HepG2 (cell line): Measurements from ENCODE around the gene PDIA2. TPM values are rescaled to one million over a fixed set of nuclear protein-coding genes. Genes with fewer than 3 reads are reported as not detected.
A peak's percentile ranks its signal among the peaks of the same experiment; 100 is the strongest.

Experiments
- ATAC-seq: fragments of 200-7000 bp; cut with Tn5 transposase; 3 replicates; pipeline ENCODE4 v1.9.1; 2020; ENCODE audit warnings: mild to moderate bottlenecking, moderate library complexity
- BruUV-seq: library from RNA; stranded (reverse); fragments of 400-500 nt; replicated peaks from 2 replicates; lab custom pipeline; 2021; lab: Mats Ljungman, UMichigan
- CTCF ChIA-PET: fragments of 300-600 bp; formaldehyde crosslinking; extraction: SDS; loops from one replicate; lab custom pipeline; 2021; ENCODE audit warnings: low total read pairs, inconsistent platforms, low intra/inter-chr PET ratio; lab: Yijun Ruan, JAX
- POLR2A ChIA-PET: fragments of 350-600 bp; sonication (Branson Sonifier 250); formaldehyde crosslinking; loops from one replicate; lab custom pipeline; 2020; ENCODE audit warnings: antibody characterized with exemption, inconsistent platforms; lab: Yijun Ruan, JAX
- DNase-seq: peaks from one replicate; pipeline ENCODE4 v3.0.0-alpha.2; 2015; ENCODE audit warnings: low spot score
- FAIRE-seq: peaks from 3 replicates; lab custom pipeline; 2011; peaks lifted over from hg19 to GRCh38; lab: Jason Lieb, UNC
- H2AFZ ChIP-seq: one replicate; pipeline ENCODE4 v1.6.1; 2011; ENCODE audit warnings: low read length, inconsistent platforms
- H3K27ac ChIP-seq: fragments of 300-600 bp; 3 replicates; pipeline ENCODE4 v1.8.0; 2011; ENCODE audit warnings: mixed run types, mild to moderate bottlenecking, mixed read lengths, low read length, inconsistent platforms; ENCODE audit not compliant: insufficient read depth; ENCODE audit errors: extremely low read length
- H3K27me3 ChIP-seq, 2 experiments: fragments of 200-600 bp in 1 of 2; 2 replicates in 1 of 2; 3 replicates in 1 of 2; pipeline versions ENCODE4 v1.6.0 to v1.8.0; 2011; ENCODE audit warnings: low read length in 2 of 2, mild to moderate bottlenecking in 2 of 2, moderate library complexity in 2 of 2, inconsistent platforms in 1 of 2; ENCODE audit not compliant: insufficient read depth in 2 of 2, control insufficient read depth in 1 of 2
- H3K36me3 ChIP-seq, 2 experiments: fragments of 200-600 bp in 1 of 2; replicated peaks in 1 of 2; 2 replicates in 1 of 2; 3 replicates in 1 of 2; pipeline versions ENCODE4 v1.5.1 to v1.8.0; 2011; ENCODE audit warnings: low read length in 2 of 2, inconsistent platforms in 1 of 2; ENCODE audit not compliant: insufficient read depth in 2 of 2, control insufficient read depth in 1 of 2
- H3K4me1 ChIP-seq: 2 replicates; pipeline ENCODE4 v1.5.1; 2012; ENCODE audit warnings: low read length, inconsistent platforms; ENCODE audit not compliant: insufficient read depth
- H3K4me2 ChIP-seq: 2 replicates; pipeline ENCODE4 v1.6.0; 2011; ENCODE audit warnings: low read depth, low read length, inconsistent platforms
- H3K4me3 ChIP-seq, 3 experiments: fragments of 200-600 bp in 1 of 3; sonication (generic), shearing (Covaris generic) in 1 of 3; replicated peaks in 1 of 3; 2 replicates each; pipeline ENCODE4 v1.5.1; 2011 to 2016; ENCODE audit warnings: low read length in 3 of 3, inconsistent platforms in 2 of 3, low read depth in 2 of 3, mild to moderate bottlenecking in 2 of 3, control low read depth in 1 of 3, mixed read lengths in 1 of 3; ENCODE audit not compliant: insufficient read depth in 1 of 3
- H3K79me2 ChIP-seq: one replicate; pipeline ENCODE4 v1.6.1; 2011; ENCODE audit warnings: low read length, inconsistent platforms; ENCODE audit not compliant: insufficient read depth
- H3K9ac ChIP-seq: 2 replicates; pipeline ENCODE4 v1.6.0; 2011; ENCODE audit warnings: mild to moderate bottlenecking, low read depth, low read length, inconsistent platforms; ENCODE audit not compliant: insufficient read depth
- H3K9me3 ChIP-seq: 2 replicates; pipeline ENCODE4 v1.5.1; 2012; ENCODE audit warnings: mild to moderate bottlenecking, low read length
- H4K20me1 ChIP-seq: 2 replicates; pipeline ENCODE4 v1.6.0; 2011; ENCODE audit warnings: inconsistent platforms, mild to moderate bottlenecking, low read length, moderate library complexity; ENCODE audit not compliant: insufficient read depth
- AGO2 ChIP-seq: fragments of 200-400 bp; formaldehyde crosslinking; optimal IDR thresholded peaks from 2 replicates; pipeline ENCODE3; 2017; ENCODE audit warnings: mild to moderate bottlenecking, low read depth, low read length, moderate library complexity
- KAT8 ChIP-seq: IDR thresholded peaks from 2 replicates; pipeline ENCODE4 v1.6.1; 2016; ENCODE audit warnings: missing genetic modification reagents, missing compliant biosample characterization
- KDM3A ChIP-seq: IDR thresholded peaks from 2 replicates; pipeline ENCODE4 v1.6.1; 2018; ENCODE audit warnings: low read depth, missing compliant biosample characterization
- NFATC3 ChIP-seq: sonication (generic); formaldehyde crosslinking; IDR thresholded peaks from 2 replicates; pipeline ENCODE4 v1.5.1; 2020; ENCODE audit warnings: mild to moderate bottlenecking, missing genetic modification reagents
- NR2F2 ChIP-seq: IDR thresholded peaks from 2 replicates; pipeline ENCODE4 v1.6.1; 2012; ENCODE audit warnings: low read depth, inconsistent platforms, borderline replicate concordance
- ZNF256 ChIP-seq: sonication (generic); formaldehyde crosslinking; conservative IDR thresholded peaks from 2 replicates; pipeline ENCODE4 v1.4.0; 2020; ENCODE audit warnings: missing genetic modification reagents
- ZNF44 ChIP-seq: sonication (generic); formaldehyde crosslinking; IDR thresholded peaks from 2 replicates; pipeline ENCODE4 v1.5.1; 2020; ENCODE audit warnings: mild to moderate bottlenecking, missing genetic modification reagents
- WGBS: methylation state at CpG from one replicate; pipeline ENCODE4 v1.1.6; 2017; ENCODE audit warnings: low lambda C conversion rate; 5-methylcytosine and 5-hydroxymethylcytosine counted together
- in situ Hi-C: cut with HindIII; loops from 2 replicates; pipeline ENCODE4 v1.10.0; 2017; ENCODE audit warnings: low pct_unique_long_range_greater_than_20kb; ENCODE audit not compliant: extremely low pct_ligation_motif_present
- intact Hi-C: fragments of 100-400 bp; cut with micrococcal nuclease; formaldehyde crosslinking; loops from one replicate; pipeline ENCODE4 v1.10.0; 2022; ENCODE audit not compliant: unreplicated experiment
- polyA plus RNA-seq, 8 experiments: library from polyadenylated mRNA; depleted of rRNA in 3 of 8; stranded (reverse) in 7 of 8; unstranded in 1 of 8; fragments of >200 nt; fragmentation: Illumina TruSeq in 4 of 8; extraction: Trizol in 4 of 8; gene quantifications; 2 replicates each; pipeline versions ENCODE4 v1.2.1 to v1.2.3, GENCODE V29; 2011 to 2016; ENCODE audit warnings: low read depth in 4 of 8, missing spikeins in 1 of 8, mixed read lengths in 1 of 8; ENCODE audit not compliant: insufficient read depth in 1 of 8
- total RNA-seq, 5 experiments: library from RNA; depleted of rRNA; stranded (reverse); fragments of >200 nt; fragmentation: Illumina TruSeq; extraction: Trizol; gene quantifications; 2 replicates each; pipeline ENCODE4 v1.2.3, GENCODE V29; 2016; ENCODE audit warnings: low read depth in 1 of 5
- TF ChIP-seq, protein P1 (sequence below): sonication (generic); formaldehyde crosslinking; IDR thresholded peaks from 2 replicates; pipeline ENCODE4 v1.4.0; 2020; ENCODE audit warnings: mild to moderate bottlenecking, missing genetic modification reagents
- TF ChIP-seq, protein P2 (sequence below): sonication (generic); formaldehyde crosslinking; IDR thresholded peaks from 2 replicates; pipeline ENCODE4 v1.4.0; 2020; ENCODE audit warnings: missing genetic modification reagents, mild to moderate bottlenecking, borderline replicate concordance

PDIA2 gene
- total and polyA plus RNA-seq, 2 of the 13 experiments (the other 11 are each of a cell fraction or from before 2014, with no cell fraction given): 0.35 to 1.9 TPM

DNA sequence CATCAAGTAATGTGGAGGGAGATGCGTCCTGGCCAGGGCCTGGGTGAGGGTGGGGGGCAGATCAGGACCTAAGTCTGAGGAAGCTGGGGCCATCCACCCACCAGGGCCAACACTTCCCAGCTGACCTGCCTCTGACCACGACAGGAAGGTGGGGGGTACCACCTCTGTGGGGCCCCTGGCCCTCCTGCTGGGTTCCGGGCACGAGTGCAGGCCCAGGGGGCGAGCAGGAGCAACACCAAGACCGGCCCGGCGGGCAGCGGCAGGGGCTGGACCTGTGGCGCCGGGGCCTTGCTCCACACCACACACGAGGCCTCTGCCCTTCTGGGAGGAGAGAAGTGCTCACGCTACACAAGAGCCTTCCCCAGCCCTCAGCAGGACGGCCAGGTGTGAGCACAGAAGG is 13.3 kb downstream of the PDIA2 start (continued):
- TF ChIP-seq ZNF256 (CRISPR knock-in tag): no peak
- peak; percentile 52 for TF ChIP-seq AGO2

- POLR2A ChIA-PET: no interaction called here
- BruUV-seq: no TSS peak
Measured at GRCh38 chr16:296806-297510, 14.0 kb downstream of the PDIA2 start.

More at GRCh38 chr16:296806-297510, 14.0 kb downstream of the PDIA2 start:
- no peak overlapping the region for H3K4me2 ChIP-seq
- no peak overlapping the region for H3K27ac ChIP-seq
- H3K27me3 ChIP-seq: no peaks in the 10 kb centered on the region
- no peak for DNase-seq
- H2AFZ ChIP-seq: no peak overlapping the region
- no peak overlapping the region for H3K4me3 ChIP-seq
- in situ Hi-C loops: no loop called here
- TF ChIP-seq NR2F2 (no peak), KDM3A (CRISPR knock-in tag) (no peak), KAT8 (no peak), NFATC3 (CRISPR knock-in tag) (no peak), ZNF44 (CRISPR knock-in tag) (no peak)
- TF ChIP-seq, protein P1, sequence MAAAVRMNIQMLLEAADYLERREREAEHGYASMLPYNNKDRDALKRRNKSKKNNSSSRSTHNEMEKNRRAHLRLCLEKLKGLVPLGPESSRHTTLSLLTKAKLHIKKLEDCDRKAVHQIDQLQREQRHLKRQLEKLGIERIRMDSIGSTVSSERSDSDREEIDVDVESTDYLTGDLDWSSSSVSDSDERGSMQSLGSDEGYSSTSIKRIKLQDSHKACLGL: no peak
- TF ChIP-seq, protein P2, sequence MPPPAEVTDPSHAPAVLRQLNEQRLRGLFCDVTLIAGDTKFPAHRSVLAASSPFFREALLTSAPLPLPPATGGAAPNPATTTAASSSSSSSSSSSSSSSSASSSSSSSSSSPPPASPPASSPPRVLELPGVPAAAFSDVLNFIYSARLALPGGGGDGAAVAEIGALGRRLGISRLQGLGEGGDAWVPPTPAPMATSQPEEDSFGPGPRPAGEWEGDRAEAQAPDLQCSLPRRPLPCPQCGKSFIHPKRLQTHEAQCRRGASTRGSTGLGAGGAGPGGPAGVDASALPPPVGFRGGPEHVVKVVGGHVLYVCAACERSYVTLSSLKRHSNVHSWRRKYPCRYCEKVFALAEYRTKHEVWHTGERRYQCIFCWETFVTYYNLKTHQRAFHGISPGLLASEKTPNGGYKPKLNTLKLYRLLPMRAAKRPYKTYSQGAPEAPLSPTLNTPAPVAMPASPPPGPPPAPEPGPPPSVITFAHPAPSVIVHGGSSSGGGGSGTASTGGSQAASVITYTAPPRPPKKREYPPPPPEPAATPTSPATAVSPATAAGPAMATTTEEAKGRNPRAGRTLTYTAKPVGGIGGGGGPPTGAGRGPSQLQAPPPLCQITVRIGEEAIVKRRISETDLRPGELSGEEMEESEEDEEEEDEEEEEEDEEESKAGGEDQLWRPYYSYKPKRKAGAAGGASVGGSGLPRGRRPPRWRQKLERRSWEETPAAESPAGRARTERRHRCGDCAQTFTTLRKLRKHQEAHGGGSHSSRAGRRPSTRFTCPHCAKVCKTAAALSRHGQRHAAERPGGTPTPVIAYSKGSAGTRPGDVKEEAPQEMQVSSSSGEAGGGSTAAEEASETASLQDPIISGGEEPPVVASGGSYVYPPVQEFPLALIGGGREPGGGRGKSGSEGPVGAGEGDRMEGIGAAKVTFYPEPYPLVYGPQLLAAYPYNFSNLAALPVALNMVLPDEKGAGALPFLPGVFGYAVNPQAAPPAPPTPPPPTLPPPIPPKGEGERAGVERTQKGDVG (CRISPR knock-in tag): no peak
- TF ChIP-seq, all 625 proteins: peak for 0
- CTCF ChIA-PET: no interaction called here
- peak; percentile 12; the same call in 1 of the 3 replicates for ATAC-seq
- Histone ChIP-seq H3K9ac (no peak overlapping the region), H3K79me2 (no peaks in the 10 kb centered on the region), H3K4me1 (no peaks in the 10 kb centered on the region), H4K20me1 (no peaks in the 10 kb centered on the region), H3K9me3 (no peaks in the 10 kb centered on the region), H3K36me3 (peaks cover 14 to 40% of the 10 kb centered on the region in 2 experiments; a peak in 4 of 5 replicates)
- intact Hi-C loops: no loop called here
- no peak for FAIRE-seq
- WGBS: 94% methylated on average over 36 of the region's 37 CpGs
